Activated naive CD8-positive, alpha-beta T cell treated with anti-CD3 and anti-CD28 coated beads, Interleukin-2, amount 50 U/mL, for 24 hours (primary cell): ENCODE measurements around the gene NEO1.

Experiments
- ATAC-seq: fragments of 150-1000 bp; cut with Tn5 transposase; one replicate; pipeline ENCODE4 v1.10.0; 2021
- DNase-seq: peaks from one replicate; pipeline ENCODE4 v3.0.0; 2021
- H3K27ac Mint-ChIP-seq: one replicate; pipeline ENCODE4 v1.8.0; 2021; ENCODE audit warnings: mild to moderate bottlenecking, mixed read lengths
- H3K27me3 Mint-ChIP-seq: one replicate; pipeline ENCODE4 v1.8.0; 2021; ENCODE audit warnings: mixed read lengths
- H3K36me3 Mint-ChIP-seq: one replicate; pipeline ENCODE4 v1.8.0; 2021; ENCODE audit warnings: low read depth, mixed read lengths
- H3K4me1 Mint-ChIP-seq: one replicate; pipeline ENCODE4 v1.8.0; 2021; ENCODE audit warnings: mixed read lengths
- H3K4me3 Mint-ChIP-seq: one replicate; pipeline ENCODE4 v1.8.0; 2021; ENCODE audit warnings: mild to moderate bottlenecking, moderate library complexity, mixed read lengths
- H3K9me3 Mint-ChIP-seq: one replicate; pipeline ENCODE4 v1.8.0; 2021; ENCODE audit warnings: mixed read lengths

The NEO1 gene

DNA sequence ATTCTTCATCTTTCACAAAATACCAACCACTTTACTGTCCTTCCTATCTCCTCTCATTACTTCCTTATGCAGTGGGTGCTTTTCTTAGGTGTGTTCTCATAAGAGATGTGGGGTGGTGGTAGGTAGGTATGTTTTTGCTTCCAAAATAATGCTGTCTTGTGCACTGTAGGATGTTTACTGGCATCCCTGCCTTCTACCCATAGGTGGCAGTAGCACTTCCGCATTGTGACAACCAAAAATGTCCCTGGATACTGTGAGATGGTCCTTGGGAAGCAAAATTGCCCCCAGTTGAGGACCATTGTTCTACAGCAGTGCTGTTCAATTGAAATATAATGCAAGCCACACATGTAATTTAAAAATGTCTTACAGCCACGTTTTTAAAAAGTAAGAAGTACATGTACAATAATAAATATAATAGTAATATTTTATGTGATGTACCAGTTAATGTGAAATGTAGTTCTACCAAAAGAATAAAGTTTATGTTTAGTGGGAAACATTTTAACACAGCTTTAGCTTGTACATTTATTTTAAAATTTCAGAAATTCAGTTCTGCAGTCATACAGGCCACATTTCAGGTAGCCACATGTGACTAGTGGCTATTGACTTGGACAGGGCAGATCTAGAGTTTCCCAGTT, 75.2 kb downstream of the NEO1 start:
- Mint-ChIP-seq H3K36me3 (no peaks in the 10 kb centered on the region), H3K9me3 (no peaks in the 10 kb centered on the region), H3K4me1 (peaks cover 2% of the 10 kb centered on the region), H3K27ac (no peak overlapping the region), H3K27me3 (peaks cover 2% of the 10 kb centered on the region), H3K4me3 (no peak overlapping the region)
- DNase-seq (no peak), ATAC-seq (peak; percentile 54)

DNA sequence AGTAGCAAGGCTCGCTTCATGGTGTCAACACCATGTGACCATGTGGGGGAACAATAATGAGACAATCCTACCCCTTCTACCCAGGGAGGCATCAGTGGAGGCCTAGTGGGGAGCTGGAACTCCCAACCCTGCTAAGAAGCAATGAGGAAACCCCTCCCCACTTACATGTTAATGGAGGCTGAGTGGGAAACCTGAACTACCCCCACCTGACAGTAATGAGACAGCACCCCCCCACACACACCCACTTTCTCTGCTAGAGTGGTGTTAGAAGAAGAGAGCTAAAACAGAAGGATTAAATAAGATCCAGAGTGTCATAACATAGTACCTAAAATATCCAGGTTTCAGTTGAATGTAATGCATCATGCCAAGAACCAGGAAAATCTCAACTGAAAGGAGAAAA, 78.6 kb downstream of the NEO1 start:
- H3K4me3 Mint-ChIP-seq: no peak overlapping the region
- no peaks in the 10 kb centered on the region for H3K36me3 Mint-ChIP-seq
- peaks cover 2% of the 10 kb centered on the region for H3K27me3 Mint-ChIP-seq
- no peak overlapping the region for H3K27ac Mint-ChIP-seq
- ATAC-seq (no peak), DNase-seq (no peak)
- no peaks in the 10 kb centered on the region for H3K9me3 Mint-ChIP-seq
- H3K4me1 Mint-ChIP-seq: no peaks in the 10 kb centered on the region

DNA sequence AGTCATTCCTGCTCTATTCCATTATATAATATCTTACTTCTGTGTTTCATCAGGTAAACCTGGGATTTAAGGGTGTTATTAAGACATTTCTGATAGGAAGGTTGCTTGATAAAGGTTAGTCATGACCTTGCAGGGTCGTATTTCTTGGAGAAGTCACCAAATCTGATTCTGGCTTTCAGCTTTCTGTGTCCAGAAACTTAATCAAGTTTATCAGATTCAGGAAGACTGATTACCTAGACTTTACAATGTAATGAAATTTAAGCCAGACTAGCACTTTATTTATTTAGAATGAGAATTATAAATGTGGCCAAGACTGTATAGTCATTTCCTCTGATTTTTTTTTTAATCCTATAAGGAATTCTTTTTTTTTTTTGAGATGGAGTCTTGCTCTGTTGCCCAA, 81.9 kb downstream of the NEO1 start:
- Mint-ChIP-seq H3K9me3 (no peaks in the 10 kb centered on the region), H3K4me3 (no peak overlapping the region), H3K4me1 (no peaks in the 10 kb centered on the region), H3K27me3 (no peaks in the 10 kb centered on the region), H3K36me3 (no peaks in the 10 kb centered on the region), H3K27ac (no peak overlapping the region)
- DNase-seq: no peak
- no peak for ATAC-seq

DNA sequence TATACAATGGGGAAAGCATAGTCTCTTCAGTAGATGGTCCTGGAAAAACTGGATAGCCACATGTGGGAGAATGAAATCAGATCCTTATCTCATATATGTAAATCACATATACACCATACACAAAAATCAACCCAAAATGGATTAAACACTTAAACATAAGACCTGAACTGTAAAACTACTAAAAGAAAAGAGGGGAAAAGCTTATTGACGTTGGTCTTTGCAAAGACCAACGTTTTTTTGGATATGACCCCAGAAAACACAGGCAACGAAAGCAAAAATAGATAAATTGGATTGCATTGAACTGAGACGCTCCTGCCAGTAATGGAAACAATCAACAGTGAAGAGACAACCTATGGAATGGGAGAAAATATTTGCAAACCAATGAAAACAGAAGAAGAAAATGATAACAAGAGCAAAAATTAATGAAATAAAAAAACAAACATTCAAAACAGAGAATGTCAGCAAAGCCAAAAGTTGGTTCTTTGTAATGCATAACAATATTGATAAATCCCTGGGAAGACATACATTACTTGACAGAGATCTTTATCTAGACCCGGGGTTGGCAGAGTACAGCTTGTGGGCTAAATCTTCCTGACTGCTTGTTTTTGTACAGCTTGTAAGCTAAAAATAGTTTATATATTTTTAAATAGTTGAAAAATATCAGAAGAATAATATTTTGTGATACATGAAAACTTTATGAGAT, 86.9 kb downstream of the NEO1 start:
- Mint-ChIP-seq H3K4me1 (peaks cover 31% of the 10 kb centered on the region), H3K27me3 (peaks cover 2% of the 10 kb centered on the region), H3K36me3 (peaks cover 2% of the 10 kb centered on the region), H3K27ac (no peak overlapping the region), H3K4me3 (no peak overlapping the region), H3K9me3 (peaks cover 4% of the 10 kb centered on the region)
- no peak for ATAC-seq
- DNase-seq: no peak

DNA sequence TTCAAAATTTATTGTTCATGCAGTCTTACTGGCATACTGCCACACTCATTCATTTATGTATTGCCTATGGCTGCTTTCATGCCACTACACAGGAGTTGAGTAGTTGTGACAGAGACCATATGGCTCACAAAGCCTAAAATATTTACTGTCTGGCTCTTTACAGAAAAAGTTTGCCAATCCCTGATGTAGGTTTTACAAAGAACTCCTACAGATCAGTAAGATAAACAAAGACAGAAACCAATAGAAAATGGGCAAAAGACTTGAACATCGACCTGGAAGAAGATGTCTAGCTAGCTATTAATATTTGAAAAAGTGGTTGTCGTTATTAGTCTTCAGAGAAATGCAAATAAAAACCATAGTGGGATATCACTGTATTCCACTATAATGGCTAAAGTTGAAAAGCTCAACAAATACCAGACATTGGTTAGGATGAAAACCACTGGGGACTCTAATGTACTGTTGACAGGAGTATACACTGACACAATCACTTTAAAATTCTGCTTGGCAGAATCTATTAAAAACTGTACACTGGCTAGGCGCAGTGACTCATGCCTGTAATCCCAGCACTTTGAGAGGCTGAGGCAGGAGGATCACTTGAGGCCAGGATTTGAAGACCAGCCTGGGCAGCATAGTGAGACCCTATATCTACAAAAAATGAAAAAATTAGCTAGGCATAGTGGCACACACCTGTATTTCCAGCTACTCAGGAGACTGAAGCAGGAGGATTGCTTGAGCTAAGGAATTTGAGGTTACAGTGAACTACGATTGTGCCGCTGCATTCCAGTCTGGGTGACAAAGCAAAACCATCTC, 87.7 kb downstream of the NEO1 start:
- Mint-ChIP-seq H3K27me3 (peaks cover 5% of the 10 kb centered on the region), H3K27ac (no peak overlapping the region), H3K4me3 (no peak overlapping the region), H3K4me1 (peaks cover 37% of the 10 kb centered on the region), H3K36me3 (peaks cover 5% of the 10 kb centered on the region), H3K9me3 (peaks cover 4% of the 10 kb centered on the region)
- DNase-seq: no peak
- no peak for ATAC-seq

DNA sequence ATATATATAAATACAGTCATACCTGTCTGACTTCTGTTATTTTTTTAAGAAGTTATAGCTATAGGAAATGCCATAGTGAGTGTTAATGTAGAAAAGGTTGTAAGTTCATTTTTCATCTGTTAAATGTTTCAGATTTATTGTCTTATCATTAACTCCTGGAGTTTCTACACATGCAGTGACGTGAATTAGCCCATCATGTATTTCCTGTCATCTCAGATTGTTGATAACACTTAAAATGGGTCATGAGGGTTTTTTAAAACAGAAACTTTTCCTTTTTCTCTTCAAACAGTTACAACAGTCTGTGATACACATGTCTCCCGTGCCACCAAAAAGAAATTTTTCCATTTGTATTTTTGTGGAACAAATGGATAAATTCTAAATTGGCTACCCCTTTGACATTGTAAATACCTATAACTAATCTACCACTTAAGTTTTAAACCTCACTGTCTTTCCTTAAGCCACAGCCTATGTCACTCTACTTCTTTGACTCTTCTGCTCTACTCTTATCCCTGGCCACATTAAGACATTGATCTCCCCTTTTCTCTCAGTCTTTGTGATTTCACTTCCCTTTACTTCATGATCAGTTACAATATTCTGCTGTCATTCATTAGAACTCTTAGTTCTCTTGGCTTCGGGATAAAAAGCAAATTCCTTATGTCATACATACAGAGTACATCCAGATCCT, 89.1 kb downstream of the NEO1 start:
- no peak overlapping the region for H3K4me3 Mint-ChIP-seq

DNA sequence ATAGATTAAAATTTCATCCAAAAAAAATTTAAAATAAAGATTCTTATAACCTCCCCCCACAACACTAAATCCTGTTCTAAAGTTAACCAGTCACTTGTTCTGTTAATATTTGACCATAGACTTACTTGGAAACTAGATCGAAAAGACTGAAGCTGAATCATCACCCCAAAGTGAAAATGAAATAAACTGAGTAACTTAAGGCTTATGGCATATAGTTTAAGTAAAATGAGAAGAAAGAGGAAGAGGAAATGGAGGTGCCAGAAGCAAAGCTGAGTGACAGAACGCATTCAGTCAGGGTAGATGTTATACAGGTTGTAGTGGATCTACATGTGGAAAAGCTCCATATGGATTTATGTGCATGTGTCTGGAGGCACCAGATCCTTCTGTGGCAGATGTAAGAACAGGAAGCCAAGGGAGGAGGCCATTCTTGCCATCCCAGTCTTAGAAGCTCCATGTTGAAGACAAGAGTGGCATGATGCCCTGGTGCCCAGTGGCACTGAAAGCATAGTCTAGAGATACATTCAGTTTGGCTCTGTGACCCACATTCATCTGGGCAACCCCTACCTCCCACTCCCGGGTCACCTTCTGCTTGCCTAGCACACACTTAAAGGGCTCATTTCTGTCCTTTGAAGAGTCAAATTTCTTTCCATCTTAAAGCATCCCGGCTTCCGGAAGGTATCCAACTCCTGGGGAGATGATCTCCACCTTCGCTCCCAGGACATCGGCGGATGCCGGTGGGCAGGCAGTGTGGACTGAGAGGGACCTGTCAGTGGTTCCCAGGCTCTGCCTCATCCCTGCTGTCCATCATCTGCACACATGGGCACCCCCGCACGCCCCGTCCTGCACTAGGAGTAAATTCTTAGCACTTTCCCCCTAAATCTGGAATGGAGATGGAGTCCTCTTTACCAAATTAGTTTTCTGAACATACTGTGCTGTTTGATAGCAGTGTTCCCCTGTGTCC, 90.8 kb downstream of the NEO1 start:
- Mint-ChIP-seq H3K4me1 (peaks cover 37% of the 10 kb centered on the region), H3K9me3 (peaks cover 4% of the 10 kb centered on the region), H3K36me3 (peaks cover 5% of the 10 kb centered on the region), H3K4me3 (peak overlapping the region; percentile 37), H3K27ac (peak overlapping the region; percentile 85), H3K27me3 (peaks cover 5% of the 10 kb centered on the region)
- DNase-seq: no peak
- ATAC-seq: peak; percentile 73

More for the DNA sequence above, 89.1 kb downstream of the NEO1 start:
- ATAC-seq (no peak), DNase-seq (no peak)
- Mint-ChIP-seq H3K4me1 (peaks cover 37% of the 10 kb centered on the region), H3K27me3 (peaks cover 5% of the 10 kb centered on the region), H3K9me3 (peaks cover 4% of the 10 kb centered on the region), H3K27ac (peak overlapping the region; percentile 85), H3K36me3 (peaks cover 5% of the 10 kb centered on the region)

DNA sequence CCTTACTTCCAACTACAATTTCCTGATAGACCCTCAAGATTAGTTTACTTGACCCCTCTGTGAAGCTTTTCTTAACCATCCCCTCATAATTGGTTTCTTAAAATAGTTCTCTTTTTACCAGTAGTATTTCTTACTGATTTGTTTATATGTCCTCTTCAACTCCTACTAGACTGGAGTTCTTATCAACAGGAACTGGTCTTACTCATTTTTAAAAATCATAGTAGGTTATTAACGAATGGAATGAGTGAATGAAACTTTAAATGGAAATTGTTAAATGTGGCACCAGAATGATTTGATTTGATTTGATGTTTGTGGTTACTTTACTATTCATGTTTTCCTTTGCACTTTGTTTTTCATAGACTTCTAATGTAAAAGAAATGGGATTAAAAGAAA, 91.5 kb downstream of the NEO1 start:
- Mint-ChIP-seq H3K4me3 (peak overlapping the region; percentile 37), H3K4me1 (peaks cover 37% of the 10 kb centered on the region), H3K36me3 (peaks cover 5% of the 10 kb centered on the region), H3K9me3 (peaks cover 4% of the 10 kb centered on the region), H3K27me3 (peaks cover 5% of the 10 kb centered on the region), H3K27ac (peak overlapping the region; percentile 85)
- ATAC-seq (peak; percentile 54), DNase-seq (no peak)

DNA sequence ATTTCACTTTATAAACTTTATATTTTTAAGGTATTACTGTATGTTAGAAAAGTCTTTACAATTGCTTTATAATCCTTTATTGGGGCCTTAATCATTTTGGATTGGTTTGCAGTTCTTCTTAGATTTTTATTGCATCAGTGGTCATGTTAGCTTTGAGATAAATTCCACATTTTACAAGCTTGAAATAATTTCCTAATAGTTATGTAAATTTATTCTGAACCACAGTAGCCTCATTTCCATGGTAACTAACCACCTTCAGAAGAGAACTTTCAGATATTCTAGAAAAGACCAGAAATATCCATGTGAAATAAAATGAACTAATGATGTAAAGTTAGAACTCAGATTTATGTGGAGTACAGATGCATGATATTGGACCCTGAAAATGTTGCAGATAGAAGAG, 94.2 kb downstream of the NEO1 start:
- H3K27me3 Mint-ChIP-seq: peaks cover 5% of the 10 kb centered on the region
- no peak for DNase-seq
- peaks cover 11% of the 10 kb centered on the region for H3K36me3 Mint-ChIP-seq
- no peak overlapping the region for H3K4me3 Mint-ChIP-seq
- ATAC-seq: no peak
- peaks cover 11% of the 10 kb centered on the region for H3K9me3 Mint-ChIP-seq
- H3K4me1 Mint-ChIP-seq: peaks cover 34% of the 10 kb centered on the region
- no peak overlapping the region for H3K27ac Mint-ChIP-seq

DNA sequence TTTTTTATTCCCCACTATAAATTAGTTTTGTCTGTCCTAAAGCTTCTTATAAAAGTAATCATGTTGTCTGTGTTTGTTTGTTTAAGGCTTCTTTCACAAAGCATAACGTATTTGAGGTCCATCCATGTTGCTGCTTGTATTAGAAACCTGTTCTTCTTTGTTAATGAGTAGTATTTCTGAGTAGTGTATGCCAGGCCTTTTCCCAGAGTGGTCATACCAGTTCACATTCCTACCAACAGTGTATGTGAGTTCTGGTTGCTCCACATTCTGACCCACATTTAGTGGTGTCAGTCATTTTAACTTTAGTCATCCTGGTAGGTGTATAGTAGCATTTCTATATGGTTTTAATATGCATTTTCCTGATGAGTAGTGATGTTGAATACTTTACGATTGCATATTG, 98.6 kb downstream of the NEO1 start:
- H3K36me3 Mint-ChIP-seq: peaks cover 16% of the 10 kb centered on the region
- H3K27ac Mint-ChIP-seq: no peak overlapping the region
- DNase-seq (no peak), ATAC-seq (no peak)
- peaks cover 27% of the 10 kb centered on the region for H3K9me3 Mint-ChIP-seq
- H3K4me3 Mint-ChIP-seq: no peak overlapping the region
- no peaks in the 10 kb centered on the region for H3K27me3 Mint-ChIP-seq
- peaks cover 4% of the 10 kb centered on the region for H3K4me1 Mint-ChIP-seq

DNA sequence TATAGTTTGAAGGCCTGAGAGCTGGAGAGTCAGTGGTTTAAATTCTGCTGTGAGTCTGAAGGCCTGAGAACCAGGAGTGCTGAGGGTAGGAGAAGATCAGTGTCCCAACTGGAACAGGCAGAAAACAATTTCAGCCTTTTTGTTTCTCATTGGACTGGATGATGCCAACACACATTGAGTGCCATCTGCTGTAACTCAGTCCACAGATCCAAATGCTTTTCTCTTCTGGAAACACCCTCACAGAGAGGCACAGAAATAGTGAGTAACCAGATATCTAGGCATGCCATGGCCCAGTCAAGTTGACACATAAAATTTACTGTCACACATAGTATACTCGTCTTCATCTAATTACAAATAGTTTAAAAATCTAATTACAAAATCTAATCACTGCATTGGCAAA, 100.8 kb downstream of the NEO1 start:
- Mint-ChIP-seq H3K36me3 (peaks cover 22% of the 10 kb centered on the region), H3K9me3 (peaks cover 31% of the 10 kb centered on the region), H3K27ac (no peak overlapping the region), H3K4me1 (peaks cover 4% of the 10 kb centered on the region), H3K4me3 (no peak overlapping the region), H3K27me3 (no peaks in the 10 kb centered on the region)
- no peak for DNase-seq
- ATAC-seq: no peak

DNA sequence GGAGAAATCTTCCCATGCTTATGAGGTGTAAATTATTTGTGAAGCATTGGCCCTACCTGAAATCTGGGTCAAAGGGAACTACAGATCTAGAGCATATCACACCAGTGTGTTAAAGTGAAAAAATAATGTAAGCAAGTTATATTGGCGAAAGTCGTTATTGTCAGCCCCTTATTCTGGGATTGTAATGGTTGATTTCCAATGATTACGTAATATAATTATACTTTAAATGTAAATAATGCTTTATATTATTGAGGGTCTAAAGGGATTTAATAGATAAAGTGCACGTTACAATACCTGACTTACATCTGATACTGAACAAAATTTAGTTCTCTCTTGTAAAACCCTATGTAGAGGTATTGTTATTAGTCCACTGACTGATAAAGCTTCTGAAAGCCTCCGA, 101.2 kb downstream of the NEO1 start:
- no peak overlapping the region for H3K4me3 Mint-ChIP-seq
- ATAC-seq (no peak), DNase-seq (no peak)
- H3K27me3 Mint-ChIP-seq: no peaks in the 10 kb centered on the region
- H3K4me1 Mint-ChIP-seq: peaks cover 4% of the 10 kb centered on the region
- peaks cover 22% of the 10 kb centered on the region for H3K36me3 Mint-ChIP-seq
- H3K27ac Mint-ChIP-seq: no peak overlapping the region
- H3K9me3 Mint-ChIP-seq: peaks cover 31% of the 10 kb centered on the region

DNA sequence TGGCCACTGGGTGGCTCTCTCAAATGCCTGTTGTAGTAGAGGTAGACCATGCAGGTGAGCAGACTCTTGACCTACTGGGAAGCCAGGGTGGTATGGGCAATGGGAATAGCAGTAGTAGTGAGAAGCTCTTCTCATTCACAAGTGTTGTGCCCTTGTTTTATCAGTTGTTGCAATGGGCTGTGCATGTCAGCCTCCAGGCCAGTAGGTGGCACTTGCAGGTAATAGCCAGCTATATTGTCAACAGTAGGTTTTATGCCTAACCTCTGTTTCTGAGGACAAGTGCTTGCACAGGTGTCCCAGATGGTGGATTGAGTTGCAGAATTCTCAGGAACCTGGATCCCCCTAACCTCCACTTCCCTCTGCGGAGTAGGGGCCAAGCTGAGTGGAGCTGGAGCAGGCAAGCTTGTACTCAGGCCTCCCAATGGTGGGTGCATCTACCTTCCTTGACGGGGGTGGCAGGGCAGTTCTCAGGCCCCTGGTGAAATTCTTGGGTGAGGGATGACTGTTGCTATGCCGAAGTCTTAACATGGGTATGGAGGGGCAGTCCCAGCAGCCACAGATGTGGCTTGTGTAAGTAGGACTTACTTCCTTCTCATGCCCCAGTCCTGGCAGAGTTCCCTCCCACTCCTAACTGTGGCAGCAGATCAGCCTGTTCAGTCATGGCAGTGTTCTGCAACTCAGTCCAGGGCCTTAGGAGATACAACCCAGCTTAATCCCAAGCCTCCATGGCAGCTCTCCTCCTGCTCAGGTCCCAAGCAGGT, 104.3 kb downstream of the NEO1 start:
- peak; percentile 24 for ATAC-seq
- Mint-ChIP-seq H3K27ac (no peak overlapping the region), H3K4me1 (peaks cover 4% of the 10 kb centered on the region), H3K4me3 (no peak overlapping the region), H3K27me3 (no peaks in the 10 kb centered on the region), H3K9me3 (peaks cover 24% of the 10 kb centered on the region), H3K36me3 (peaks cover 15% of the 10 kb centered on the region)
- DNase-seq: no peak
